Epidermal melanocyte (primary cell): ENCODE results near the gene SLC28A3.
"Not testable (repeated sequence)": the region's sequence is repeated elsewhere in the genome, so short reads cannot be mapped to it uniquely, and the experiment has no call there.

Experiments
- DNase-seq: peaks from one replicate; pipeline ENCODE4 v3.0.0; 2011; ENCODE audit warnings: low spot score; ENCODE audit not compliant: insufficient read length

SLC28A3 gene, protein sequence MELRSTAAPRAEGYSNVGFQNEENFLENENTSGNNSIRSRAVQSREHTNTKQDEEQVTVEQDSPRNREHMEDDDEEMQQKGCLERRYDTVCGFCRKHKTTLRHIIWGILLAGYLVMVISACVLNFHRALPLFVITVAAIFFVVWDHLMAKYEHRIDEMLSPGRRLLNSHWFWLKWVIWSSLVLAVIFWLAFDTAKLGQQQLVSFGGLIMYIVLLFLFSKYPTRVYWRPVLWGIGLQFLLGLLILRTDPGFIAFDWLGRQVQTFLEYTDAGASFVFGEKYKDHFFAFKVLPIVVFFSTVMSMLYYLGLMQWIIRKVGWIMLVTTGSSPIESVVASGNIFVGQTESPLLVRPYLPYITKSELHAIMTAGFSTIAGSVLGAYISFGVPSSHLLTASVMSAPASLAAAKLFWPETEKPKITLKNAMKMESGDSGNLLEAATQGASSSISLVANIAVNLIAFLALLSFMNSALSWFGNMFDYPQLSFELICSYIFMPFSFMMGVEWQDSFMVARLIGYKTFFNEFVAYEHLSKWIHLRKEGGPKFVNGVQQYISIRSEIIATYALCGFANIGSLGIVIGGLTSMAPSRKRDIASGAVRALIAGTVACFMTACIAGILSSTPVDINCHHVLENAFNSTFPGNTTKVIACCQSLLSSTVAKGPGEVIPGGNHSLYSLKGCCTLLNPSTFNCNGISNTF

DNA sequence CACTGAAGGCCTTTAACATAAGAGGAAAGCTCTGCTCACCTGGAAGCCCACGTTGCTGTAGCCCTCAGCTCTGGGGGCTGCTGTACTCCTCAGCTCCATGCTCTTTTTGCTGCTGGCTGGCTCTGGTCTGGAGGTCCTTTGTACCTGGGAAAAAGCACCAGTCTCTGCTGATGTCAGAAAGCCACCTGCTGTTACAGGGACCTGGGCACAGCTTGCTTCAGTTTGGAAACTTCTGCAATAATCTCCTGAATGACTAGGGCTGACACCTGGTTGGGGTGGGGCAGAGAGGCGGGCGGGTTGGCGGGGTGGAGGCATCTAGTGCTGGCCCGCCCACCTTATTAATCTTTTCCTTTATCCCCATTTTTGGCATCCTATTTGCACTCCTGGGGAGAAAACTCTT is at the start of gene SLC28A3:
TSS of gene SLC28A3 (minus strand) at position 224 of the 400 bp plus-strand sequence. CDS start at position 99, 125 bp downstream.
- no peak for DNase-seq

DNA sequence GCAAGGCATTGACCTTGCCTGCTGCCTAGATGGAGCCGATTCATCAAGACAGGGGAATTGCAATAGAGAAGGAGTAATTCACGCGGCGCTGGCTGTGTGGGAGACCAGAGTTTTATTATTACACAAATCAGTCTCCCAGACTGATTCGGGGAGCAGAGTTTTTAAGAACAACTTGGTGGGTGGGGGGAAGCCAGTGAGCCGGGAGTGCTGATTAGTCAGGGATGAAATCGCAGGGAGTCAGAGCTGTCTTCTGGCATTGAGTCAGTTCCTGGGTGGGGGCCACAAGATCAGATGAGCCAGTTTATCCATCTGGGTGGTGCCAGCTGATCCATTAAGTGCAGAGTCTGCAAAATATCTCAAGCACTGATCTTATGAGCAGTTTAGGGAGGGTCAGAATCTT is 49.7 kb upstream of the SLC28A3 start:
- not testable (repeated sequence) for DNase-seq

DNA sequence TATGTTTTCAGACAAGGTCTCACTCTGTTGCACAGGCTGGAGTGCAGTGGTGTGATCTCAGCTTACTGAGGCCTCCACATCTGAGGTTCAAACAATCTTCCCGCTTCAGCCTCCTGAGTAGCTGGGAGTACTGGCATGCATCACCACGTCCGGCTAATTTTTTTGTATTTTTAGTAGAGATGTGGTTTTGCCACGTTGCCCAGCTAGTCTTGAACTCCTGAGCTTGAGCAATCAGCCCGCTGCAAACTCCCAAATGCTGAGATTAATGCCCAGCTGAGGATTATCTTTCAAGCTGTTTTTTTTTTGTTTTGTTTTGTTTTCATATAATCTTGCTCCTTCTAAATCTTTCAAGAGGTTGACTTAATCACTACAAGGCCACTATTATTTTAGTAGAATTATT is 47.3 kb upstream of the SLC28A3 start:
- no peak for DNase-seq

DNA sequence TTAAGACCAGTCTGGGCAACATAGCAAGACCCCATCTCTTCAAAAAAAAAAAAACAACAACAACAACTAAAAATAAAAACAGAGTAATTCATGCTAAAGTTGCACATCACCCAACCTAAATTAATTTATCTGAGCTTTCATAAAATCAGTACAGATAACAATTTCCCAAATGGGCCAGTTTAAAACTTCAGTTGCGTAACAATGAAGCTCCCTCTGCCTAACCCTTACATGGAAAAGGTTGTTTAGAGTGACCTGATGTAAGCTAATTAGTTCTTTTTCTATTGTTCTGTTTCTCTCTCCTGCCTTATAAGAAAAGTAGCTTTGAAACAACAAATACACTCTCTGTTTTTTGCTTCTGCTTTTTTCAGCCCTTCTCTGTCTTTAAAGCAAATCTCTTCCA is 46.2 kb upstream of the SLC28A3 start:
- no peak for DNase-seq

DNA sequence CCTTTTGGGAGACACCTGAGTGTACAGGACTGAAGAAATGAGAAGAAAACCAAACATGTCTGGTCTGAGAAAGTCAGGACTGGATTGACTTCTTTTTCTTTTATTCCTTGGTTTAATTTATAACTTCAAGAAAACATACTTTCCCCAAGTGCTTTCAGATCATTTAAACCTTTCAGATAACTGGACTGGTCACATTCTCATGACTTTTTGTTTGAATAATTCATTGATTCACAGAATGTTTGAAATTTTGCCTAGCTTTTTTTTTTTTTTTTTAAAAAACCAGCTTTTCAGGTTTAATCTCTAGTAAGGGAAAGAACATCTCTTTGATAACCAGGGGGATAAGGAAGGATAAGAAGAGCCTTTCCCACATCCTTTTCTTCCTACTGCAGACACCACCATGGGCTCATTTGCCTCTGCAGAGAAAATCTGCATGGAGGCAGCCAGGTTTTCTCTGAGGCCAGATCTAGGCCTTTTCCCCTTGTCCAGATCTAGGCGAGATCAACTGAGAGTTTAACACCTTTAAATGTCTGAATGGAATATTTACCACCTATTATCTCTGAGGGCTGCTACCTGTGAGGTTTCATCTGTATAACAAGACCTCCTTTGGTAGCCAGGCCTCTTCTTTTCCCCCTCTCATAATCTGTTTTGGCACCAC is 45.0 kb upstream of the SLC28A3 start:
- no peak for DNase-seq

DNA sequence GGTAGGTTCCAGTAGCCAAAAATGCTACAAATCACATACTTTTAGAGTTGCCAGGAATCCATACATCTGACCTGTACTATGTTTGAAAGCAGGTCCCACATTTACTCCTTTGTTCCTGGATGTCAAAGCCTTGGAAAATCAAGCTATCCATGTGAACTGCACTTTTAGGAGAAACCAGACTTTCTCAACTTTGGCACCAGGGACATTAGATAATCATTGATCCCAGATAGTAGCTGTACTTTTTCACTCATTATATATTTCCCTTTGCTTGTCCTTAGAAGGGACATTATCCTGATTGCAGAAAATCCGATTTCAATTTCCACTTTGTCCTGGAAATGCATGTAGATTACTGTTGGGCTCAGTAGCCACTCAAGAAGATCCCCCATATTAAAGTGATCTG is 44.1 kb upstream of the SLC28A3 start:
- DNase-seq, result no peak

DNA sequence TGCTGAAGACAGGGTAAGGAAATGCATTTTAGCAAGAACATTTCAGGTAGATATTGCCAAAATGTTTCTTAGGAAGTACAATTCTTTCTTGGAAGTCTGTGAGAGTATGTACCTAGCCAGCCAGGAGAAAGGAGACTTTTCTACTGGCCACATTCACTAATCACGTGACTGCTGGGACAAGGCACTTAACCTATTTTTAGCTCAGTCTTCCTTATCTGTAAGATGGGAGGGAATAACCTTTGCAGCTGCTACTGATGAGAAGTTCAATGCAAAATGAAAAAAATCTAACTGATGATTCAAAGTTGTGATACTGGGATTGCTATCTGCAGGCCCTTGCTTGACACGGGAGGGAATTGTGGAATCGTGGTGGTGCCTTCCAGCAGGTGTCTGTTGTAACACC is 42.6 kb upstream of the SLC28A3 start:
- no peak for DNase-seq

DNA sequence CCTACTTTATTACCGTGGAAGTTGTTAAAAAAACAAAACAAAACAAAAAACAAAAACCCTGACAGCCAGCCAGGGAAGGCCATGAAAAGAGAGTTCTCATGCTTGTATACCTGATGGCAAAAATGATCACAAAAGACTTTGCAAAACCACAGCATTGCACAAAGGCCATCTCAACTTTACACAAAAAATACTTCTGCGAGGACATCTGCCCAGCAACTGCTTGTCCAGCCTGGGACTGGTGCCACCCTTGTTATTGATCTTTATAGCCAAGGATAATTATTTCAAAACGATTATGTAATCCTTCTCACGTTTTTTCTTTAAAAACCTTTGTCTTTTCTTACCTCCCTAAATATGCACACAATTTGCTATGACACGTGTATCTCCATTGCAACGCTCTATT is 42.2 kb upstream of the SLC28A3 start:
- no peak for DNase-seq

DNA sequence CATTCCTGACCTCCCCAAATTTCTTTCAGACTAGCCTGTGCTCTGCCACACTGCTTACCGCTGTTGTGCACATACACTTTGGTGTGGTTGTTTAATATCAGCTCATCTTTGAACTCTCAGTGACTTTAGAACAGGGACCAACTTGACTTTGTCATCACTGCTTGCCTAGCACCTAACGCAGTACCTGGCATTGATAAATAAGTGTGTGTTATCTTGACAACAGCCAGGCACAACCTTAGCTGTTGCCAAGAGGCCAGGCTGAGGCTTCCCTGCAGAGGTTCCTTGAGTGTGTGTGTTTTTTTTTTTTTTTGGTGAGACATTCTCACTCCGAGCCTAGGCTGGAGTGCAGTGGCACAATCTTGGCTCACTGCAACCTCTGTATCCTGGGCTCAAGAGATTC is 41.0 kb upstream of the SLC28A3 start:
- no peak for DNase-seq

DNA sequence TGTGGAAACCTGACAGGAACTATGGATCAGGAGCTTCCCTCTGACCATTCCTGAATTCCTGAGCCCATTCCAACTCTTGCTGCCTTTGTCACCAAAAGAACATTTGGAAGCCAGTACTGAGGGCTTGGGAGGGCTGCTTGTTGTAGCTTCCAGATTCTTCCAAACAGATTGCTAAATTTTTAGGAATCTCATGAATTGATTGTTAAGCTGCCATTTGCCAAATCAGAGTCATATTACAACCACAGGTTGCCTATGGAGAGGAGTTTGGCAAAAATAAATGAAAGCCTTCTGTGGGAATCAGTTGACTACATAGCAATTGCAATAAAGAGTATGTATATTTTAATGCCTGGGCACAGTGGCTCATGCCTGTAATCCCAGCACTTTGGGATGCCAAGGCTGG is 39.2 kb upstream of the SLC28A3 start:
- no peak for DNase-seq

DNA sequence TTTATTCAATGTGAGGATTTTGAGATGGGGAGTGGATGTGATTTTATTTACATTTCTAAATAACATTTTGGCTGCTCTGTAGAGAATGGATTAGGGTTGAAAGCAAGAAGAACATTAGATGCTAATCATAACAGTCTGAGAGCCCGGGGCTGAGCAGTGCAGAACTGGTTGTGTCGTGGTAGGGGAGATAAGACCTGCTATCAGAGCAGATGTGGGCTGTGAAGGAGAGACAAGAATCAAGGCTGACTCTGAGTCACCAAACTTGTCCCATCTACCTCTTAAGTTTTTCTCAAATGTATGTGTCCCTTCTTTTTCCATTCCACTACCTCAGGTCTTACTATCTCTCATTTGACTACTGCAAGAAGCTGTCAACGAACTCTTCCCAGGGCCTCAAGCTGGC is 35.4 kb upstream of the SLC28A3 start:
- DNase-seq, result no peak

DNA sequence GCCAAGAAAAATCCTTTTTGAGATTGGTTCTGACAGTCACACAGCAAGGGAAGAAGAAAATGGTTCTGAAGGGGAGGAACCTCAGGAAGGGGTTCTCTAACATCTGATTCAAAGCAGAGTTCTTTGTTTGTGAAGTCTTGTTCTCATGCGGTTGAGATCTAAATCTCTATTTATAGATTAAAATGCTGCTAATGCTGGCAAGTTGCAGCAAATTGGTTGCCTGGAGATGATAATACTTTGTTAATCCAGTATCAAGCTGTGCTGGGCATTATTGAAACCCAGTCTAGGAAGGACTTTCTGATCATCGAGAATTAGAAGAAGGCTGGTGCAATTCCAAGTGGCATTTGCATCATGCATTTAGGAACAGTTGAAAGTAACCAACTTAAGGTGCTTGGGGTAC is 34.0 kb upstream of the SLC28A3 start:
- DNase-seq, result no peak

DNA sequence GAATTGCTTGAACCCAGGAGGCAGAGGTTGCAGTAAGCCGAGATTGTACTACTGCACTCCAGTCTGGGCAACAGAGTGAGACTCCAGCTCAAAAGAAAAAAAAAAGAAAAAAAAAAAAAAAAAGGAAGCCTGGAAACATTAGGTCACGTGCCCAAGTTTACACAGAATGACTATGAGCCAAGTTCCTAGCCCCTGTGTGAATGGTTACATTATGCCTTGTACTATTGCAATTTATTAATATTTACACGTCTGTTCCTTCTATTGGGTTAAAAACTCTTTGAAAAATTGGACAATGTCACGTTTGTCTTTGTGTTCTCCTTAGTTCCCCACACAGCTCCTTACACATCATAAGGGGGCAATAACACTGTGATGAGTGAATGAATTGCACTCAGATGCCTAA is 33.5 kb upstream of the SLC28A3 start:
- DNase-seq, result no peak

DNA sequence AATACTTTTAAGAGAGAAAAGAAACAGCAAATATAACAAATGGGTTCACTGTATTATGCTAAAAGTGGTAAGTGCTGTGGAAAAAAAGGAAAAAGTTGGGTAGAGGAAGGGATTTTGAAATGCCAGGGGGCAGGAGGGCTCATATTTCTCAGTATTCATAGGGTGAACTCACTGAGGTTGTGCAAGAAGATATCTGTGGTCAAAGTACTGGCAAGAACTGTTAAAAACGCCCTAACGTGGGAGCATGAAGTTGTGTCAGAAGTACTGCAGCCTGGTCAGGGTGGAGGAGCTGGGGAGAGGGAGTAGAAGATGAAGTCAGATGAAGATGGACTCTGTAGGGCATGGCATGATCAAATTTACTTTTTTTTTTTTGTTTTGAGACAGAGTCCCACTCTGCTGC is 31.2 kb upstream of the SLC28A3 start:
- DNase-seq, result peak; percentile 42

DNA sequence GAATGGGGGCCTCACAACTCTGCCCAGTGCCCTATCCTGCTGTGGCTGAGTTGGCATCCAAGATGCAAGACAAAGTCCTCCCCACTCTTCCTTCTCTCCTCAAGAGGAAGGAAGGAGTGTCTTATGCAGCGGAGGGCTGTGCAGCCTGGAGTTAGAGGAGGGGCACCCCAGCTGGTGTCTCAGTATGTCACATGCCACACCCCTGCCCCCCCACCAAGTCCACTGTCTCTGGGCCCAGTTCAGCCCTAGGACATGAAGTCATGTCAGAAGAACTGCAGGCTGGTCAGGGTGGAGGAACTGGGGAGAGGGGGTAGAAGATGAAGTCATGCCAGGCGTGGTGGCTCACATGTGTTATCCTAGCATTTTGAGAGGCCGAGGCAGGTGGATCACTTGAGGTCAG is 28.0 kb upstream of the SLC28A3 start:
- DNase-seq, result no peak

DNA sequence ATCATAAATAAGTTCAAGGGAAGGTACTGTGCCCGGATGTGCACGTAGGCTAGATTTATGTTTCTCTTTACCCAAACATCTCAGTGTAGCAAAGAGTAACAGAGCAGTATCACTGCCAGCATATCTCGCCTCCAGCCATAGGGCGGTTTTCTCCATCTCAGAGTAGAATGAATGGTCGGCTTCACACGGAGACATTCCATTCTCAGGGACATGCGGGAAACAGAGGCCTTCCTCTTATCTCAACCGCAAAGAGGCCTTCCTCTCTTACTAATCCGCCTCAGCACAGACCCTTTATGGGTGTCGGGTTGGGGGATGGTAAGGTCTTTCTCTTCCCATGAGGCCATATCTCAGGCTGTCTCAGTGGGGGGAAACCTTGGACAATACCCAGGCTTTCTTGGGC is 27.2 kb upstream of the SLC28A3 start:
- DNase-seq, result not testable (repeated sequence)

DNA sequence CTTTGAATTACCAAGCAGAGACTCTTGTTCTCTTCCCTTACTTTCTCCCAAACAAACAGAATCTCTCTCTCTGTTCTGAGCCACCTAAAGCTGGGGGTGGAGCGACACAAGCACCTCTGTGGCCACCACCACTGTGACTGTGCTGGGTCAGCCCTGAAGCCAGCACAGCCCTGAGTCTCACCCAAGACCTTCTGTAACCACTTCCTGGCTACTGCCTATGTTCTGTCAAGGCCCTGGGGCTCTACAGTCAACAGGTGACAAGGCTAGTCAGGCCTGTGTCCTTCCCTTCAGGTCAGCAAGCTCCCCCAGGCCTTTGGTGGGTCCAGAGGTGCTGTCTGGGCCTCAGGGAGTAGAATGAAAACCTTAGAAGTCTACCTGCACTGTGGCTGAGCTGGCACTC is 26.1 kb upstream of the SLC28A3 start:
- no peak for DNase-seq

DNA sequence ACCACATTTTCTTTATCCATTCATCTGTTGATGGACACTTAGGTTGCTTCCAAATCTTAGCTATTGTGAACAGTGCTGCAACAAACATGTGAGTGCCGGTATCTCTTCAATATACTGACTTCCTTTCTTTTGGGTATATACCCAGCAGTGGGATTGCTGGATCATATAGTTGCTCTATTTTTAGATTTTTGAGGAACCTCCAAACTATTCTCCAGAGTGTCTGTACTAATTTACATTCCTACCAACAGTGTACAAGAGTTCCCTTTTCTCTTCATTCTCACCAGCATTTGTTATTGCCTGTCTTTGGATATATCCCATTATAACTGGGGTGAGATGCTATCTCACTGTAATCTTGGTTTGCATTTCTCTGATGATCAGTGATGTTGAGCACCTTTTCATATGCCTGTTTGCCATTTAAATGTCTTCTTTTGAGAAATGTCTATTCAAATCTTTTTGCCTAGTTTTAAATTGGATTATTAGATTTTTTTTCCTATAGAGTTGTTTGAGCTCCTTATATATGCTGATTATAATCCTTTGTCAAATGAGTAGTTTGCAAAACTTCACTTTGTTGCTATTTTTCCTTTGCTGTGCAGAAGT is 24.4 kb upstream of the SLC28A3 start:
- DNase-seq, result not testable (repeated sequence)

DNA sequence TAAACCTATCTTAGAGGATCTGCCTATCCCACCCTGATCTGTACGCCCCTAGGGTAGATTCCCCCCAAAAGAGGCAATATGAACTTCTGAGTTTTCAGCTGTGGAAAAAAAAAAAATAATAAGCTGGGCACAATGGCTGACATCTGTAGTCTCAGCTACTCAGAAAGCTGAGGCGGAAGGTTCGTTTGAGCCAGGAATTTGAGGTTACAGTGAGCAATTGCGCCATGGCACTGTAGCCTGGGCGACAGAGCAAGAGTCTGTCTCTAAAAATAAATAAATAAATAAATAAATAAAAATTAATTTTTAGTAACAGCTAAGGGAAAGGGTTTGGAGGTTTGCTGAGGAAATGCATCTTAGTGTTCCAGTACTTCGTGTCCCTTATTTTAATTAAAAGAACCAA is 21.1 kb upstream of the SLC28A3 start:
- DNase-seq, result no peak

DNA sequence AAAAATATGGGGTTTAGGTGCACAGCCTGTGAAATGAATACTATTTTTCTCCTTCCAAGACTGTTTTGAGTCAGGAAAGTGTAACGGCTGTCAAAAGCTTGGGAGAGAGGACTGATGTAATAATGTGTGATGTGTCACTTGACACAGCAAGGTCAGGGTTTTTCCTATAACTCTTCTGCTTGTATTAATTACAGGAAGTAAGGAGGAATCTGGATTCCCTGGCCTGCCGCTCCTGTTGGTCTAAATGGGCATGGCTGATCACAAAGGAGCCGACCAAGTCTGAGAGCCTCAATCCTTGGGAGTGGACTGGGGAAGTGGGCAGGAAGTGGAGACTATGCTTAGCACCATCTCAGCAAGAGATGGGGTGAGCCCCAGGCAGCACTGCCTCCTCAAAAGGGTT is 16.7 kb upstream of the SLC28A3 start:
- no peak for DNase-seq

DNA sequence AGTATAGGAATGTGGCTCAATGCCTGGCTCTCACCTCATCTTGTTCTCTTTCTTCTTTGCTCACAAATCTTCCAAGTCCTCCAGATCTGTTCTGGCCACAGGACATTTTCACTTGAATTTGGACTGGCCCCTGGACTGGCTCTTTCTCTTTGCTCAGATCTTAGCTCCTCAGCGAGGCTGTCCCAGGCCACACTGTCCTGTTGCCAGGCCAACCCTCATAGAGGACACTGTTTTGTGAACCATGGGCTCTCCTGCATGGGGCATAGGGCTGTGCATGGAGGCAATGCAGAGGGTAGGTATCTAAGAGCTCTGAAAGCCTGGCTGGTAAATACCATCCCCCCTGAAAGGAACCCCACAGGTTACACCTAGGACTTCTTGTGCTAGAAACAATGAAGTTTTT is 13.5 kb upstream of the SLC28A3 start:
- DNase-seq, result no peak

DNA sequence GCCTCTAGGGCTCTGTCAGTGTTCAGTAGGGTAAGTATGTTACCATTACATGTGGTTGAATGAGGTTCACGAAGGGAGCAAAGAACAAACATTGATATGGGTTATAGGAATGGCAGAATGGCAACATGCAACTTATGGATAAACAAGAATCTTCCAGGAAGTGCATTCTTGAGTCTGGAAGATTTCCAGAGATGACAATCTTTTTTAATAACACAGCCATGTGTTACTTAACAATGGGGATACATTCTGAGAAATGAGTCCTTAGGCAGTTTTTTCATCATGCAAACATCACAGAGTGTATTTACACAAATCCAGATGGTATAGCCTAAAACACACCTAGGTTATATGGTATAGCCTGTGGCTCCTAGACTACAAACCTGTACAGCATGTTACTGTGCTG is 9.1 kb upstream of the SLC28A3 start:
- DNase-seq, result no peak
